OCI-LY7 (cell line): ENCODE measurements around the gene NWD2. TPM values are rescaled to one million over a fixed set of nuclear protein-coding genes. Genes with fewer than 3 reads are reported as not detected.

Experiments
- BruUV-seq: library from RNA; stranded (reverse); fragments of 400-500 nt; replicated peaks from 2 replicates; lab custom pipeline; 2021; lab: Mats Ljungman, UMichigan
- CTCF ChIA-PET: fragments of 300-600 bp; sonication (Branson Sonifier 250); formaldehyde crosslinking; loops from one replicate; lab custom pipeline; 2022; ENCODE audit warnings: antibody characterized with exemption; ENCODE audit not compliant: unreplicated experiment; lab: Charles Lee
- POLR2A ChIA-PET: fragments of 300-600 bp; sonication (Branson Sonifier 250); formaldehyde crosslinking; loops from one replicate; lab custom pipeline; 2022; ENCODE audit warnings: antibody characterized with exemption; lab: Charles Lee
- DNase-seq: peaks from one replicate; pipeline ENCODE4 v3.0.0-alpha.2; 2015; ENCODE audit warnings: low spot score
- H2AFZ ChIP-seq: fragments of 200-600 bp; sonication (generic), shearing (Covaris generic); 2 replicates; pipeline ENCODE4 v1.6.1; 2014; ENCODE audit warnings: mild to moderate bottlenecking, antibody characterized with exemption, low read length, moderate library complexity
- H3K27ac ChIP-seq: fragments of 200-600 bp; sonication (generic); 2 replicates; pipeline ENCODE4 v1.5.1; 2014; ENCODE audit warnings: mixed run types, low read depth, mild to moderate bottlenecking, moderate library complexity, low read length, inconsistent platforms; ENCODE audit not compliant: poor library complexity, severe bottlenecking
- H3K36me3 ChIP-seq: fragments of 200-600 bp; sonication (generic); 2 replicates; pipeline ENCODE4 v1.6.1; 2014; ENCODE audit warnings: mild to moderate bottlenecking, antibody characterized with exemption, low read length, moderate library complexity, mixed read lengths; ENCODE audit not compliant: insufficient read depth
- H3K4me1 ChIP-seq: fragments of 200-600 bp; sonication (generic); 2 replicates; pipeline ENCODE4 v1.5.1; 2014; ENCODE audit warnings: mild to moderate bottlenecking, low read length; ENCODE audit not compliant: insufficient read depth, poor library complexity, severe bottlenecking
- H3K4me2 ChIP-seq: fragments of 200-600 bp; sonication (generic); 2 replicates; pipeline ENCODE4 v1.6.1; 2014; ENCODE audit warnings: mild to moderate bottlenecking, low read length
- H3K4me3 ChIP-seq: fragments of 200-600 bp; sonication (generic); 2 replicates; pipeline ENCODE4 v1.5.1; 2014; ENCODE audit warnings: mild to moderate bottlenecking, low read depth, low read length; ENCODE audit not compliant: poor library complexity, severe bottlenecking
- H3K79me2 ChIP-seq: fragments of 200-600 bp; sonication (generic); 2 replicates; pipeline ENCODE4 v1.6.1; 2016; ENCODE audit warnings: low read depth, mild to moderate bottlenecking, low read length, moderate library complexity, mixed read lengths; ENCODE audit not compliant: insufficient read depth
- H3K9me2 ChIP-seq: fragments of 200-600 bp; sonication (generic); 2 replicates; pipeline ENCODE4 v1.6.1; 2016; ENCODE audit warnings: mild to moderate bottlenecking, low read length, mixed read lengths; ENCODE audit not compliant: insufficient read depth
- H3K9me3 ChIP-seq: fragments of 200-600 bp; sonication (generic); 2 replicates; pipeline ENCODE4 v1.6.1; 2014; ENCODE audit warnings: mild to moderate bottlenecking, mixed run types, low read length, mixed read lengths
- H4K20me1 ChIP-seq: fragments of 200-600 bp; sonication (generic); 2 replicates; pipeline ENCODE4 v1.6.1; 2014; ENCODE audit warnings: mild to moderate bottlenecking, antibody characterized with exemption, low read length, moderate library complexity, mixed read lengths; ENCODE audit not compliant: insufficient read depth
- CTCF ChIP-seq: fragments of 200-600 bp; sonication (generic); conservative IDR thresholded peaks from 2 replicates; pipeline ENCODE4 v1.5.1; 2014; ENCODE audit warnings: mild to moderate bottlenecking, antibody characterized with exemption, low read length, moderate library complexity, mixed read lengths
- EZH2phosphoT487 ChIP-seq: fragments of 200-600 bp; sonication (generic); IDR thresholded peaks from 2 replicates; pipeline ENCODE4 v1.6.1; 2018; ENCODE audit warnings: low read depth, borderline replicate concordance, mild to moderate bottlenecking, mixed run types, antibody characterized with exemption, low read length, moderate library complexity, mixed read lengths
- intact Hi-C: fragments of 100-400 bp; cut with micrococcal nuclease; formaldehyde crosslinking; loops from one replicate; pipeline ENCODE4 v1.10.0; 2022; ENCODE audit not compliant: unreplicated experiment
- total RNA-seq, 2 experiments: library from RNA; depleted of rRNA in 1 of 2; stranded (reverse); fragments of >200 nt in 1 of 2; shearing (Covaris generic) in 1 of 2; gene quantifications; 2 replicates each; pipeline ENCODE4 v1.2.3, GENCODE V29; 2014 to 2022

The NWD2 gene
- total RNA-seq, 2 experiments from 2014 or later = not detected

GRCh38 chr4:37424753-37425152, 180.2 kb downstream of the NWD2 start:
- H2AFZ ChIP-seq = no peak overlapping the region
- no peaks in the 10 kb centered on the region for H3K9me2 ChIP-seq
- H3K4me1 ChIP-seq = no peaks in the 10 kb centered on the region
- BruUV-seq = no TSS peak
- H3K4me3 ChIP-seq = no peak overlapping the region
- no peaks in the 10 kb centered on the region for H3K79me2 ChIP-seq
- H3K36me3 ChIP-seq = no peaks in the 10 kb centered on the region
- intact Hi-C loops = no loop called here
- DNase-seq = no peak
- H4K20me1 ChIP-seq = no peaks in the 10 kb centered on the region
- no peak overlapping the region for H3K4me2 ChIP-seq
- POLR2A ChIA-PET = no interaction called here
- no peak overlapping the region for H3K27ac ChIP-seq
- TF ChIP-seq CTCF (no peak), EZH2phosphoT487 (no peak)
- no peaks in the 10 kb centered on the region for H3K9me3 ChIP-seq
- CTCF ChIA-PET = no interaction called here

DNA sequence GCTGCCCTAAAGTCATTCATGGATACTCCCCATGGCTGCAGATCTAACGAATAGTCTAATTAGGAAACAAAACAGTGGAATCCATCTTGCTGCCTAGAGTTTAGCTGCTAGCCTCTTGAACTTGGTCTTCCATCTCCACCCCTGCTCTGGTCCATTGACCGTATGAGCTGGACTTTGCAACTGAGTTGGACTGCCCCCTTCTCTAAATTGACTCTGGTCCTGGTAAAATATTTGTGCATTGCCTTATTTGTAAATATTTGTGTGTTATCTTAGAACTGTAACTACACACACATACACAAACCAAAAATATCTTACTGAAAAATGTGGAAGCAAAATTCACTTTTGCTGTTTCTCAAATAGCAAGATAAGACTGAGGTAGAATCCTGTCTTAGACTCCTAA, 181.3 kb downstream of the NWD2 start:
- H3K27ac ChIP-seq = no peak overlapping the region
- H3K36me3 ChIP-seq = no peaks in the 10 kb centered on the region
- H3K4me3 ChIP-seq = no peak overlapping the region
- H4K20me1 ChIP-seq = no peaks in the 10 kb centered on the region
- no peak for DNase-seq
- no peaks in the 10 kb centered on the region for H3K9me3 ChIP-seq
- no peak overlapping the region for H2AFZ ChIP-seq
- no peaks in the 10 kb centered on the region for H3K9me2 ChIP-seq
- no peaks in the 10 kb centered on the region for H3K4me1 ChIP-seq
- ChIA-PET CTCF (interaction anchor here (0.7 kb wide), 1 partner anchor 296 kb away, joined by 3 read pairs; no protein-coding TSS in a partner anchor), POLR2A (interaction anchor here (0.9 kb wide), 1 partner anchor 16 kb away, joined by 3 read pairs; no protein-coding TSS in a partner anchor)
- intact Hi-C loops = no loop called here
- BruUV-seq = no TSS peak
- TF ChIP-seq EZH2phosphoT487 (no peak), CTCF (no peak)
- no peaks in the 10 kb centered on the region for H3K79me2 ChIP-seq
- H3K4me2 ChIP-seq = no peak overlapping the region

GRCh38 chr4:37427193-37427592, 182.7 kb downstream of the NWD2 start:
- Histone ChIP-seq H3K79me2 (no peaks in the 10 kb centered on the region), H4K20me1 (no peaks in the 10 kb centered on the region), H3K9me2 (no peaks in the 10 kb centered on the region), H3K9me3 (no peaks in the 10 kb centered on the region), H3K4me2 (no peak overlapping the region), H3K27ac (no peak overlapping the region), H2AFZ (no peak overlapping the region), H3K36me3 (no peaks in the 10 kb centered on the region), H3K4me3 (no peak overlapping the region), H3K4me1 (no peaks in the 10 kb centered on the region)
- POLR2A ChIA-PET = interaction anchor here (1.2 kb wide), 1 partner anchor 17 kb away, joined by 4 read pairs; no protein-coding TSS in a partner anchor
- intact Hi-C loops = no loop called here
- BruUV-seq = no TSS peak
- DNase-seq = no peak
- no peak for TF ChIP-seq EZH2phosphoT487
- TF ChIP-seq CTCF = no peak
- CTCF ChIA-PET = no interaction called here
